HepG2 (cell line): ENCODE data around the gene TGFA. TPM values are rescaled to one million over a fixed set of nuclear protein-coding genes. Genes with fewer than 3 reads are reported as not detected.

Experiments used
- CCAR2 ChIP-seq: fragments of 200-400 bp; formaldehyde crosslinking; optimal IDR thresholded peaks from 2 replicates; pipeline ENCODE3; 2018; ENCODE audit warnings: low read depth, mild to moderate bottlenecking, low read length, moderate library complexity
- DBP ChIP-seq: sonication (generic); formaldehyde crosslinking; IDR thresholded peaks from 2 replicates; pipeline ENCODE4 v1.4.0; 2020; ENCODE audit warnings: missing genetic modification reagents; ENCODE audit errors: not compliant biosample characterization
- DMTF1 ChIP-seq: sonication (generic); formaldehyde crosslinking; IDR thresholded peaks from 2 replicates; pipeline ENCODE4 v1.4.0; 2020; ENCODE audit warnings: mild to moderate bottlenecking, missing genetic modification reagents
- KDM6A ChIP-seq: IDR thresholded peaks from 2 replicates; pipeline ENCODE4 v1.6.1; 2016; ENCODE audit warnings: low read depth
- MAFF ChIP-seq: IDR thresholded peaks from 2 replicates; pipeline ENCODE4 v1.6.1; 2011; ENCODE audit warnings: low read depth, low read length, improper control_type of control experiment
- MTERF4 ChIP-seq: sonication (generic); formaldehyde crosslinking; IDR thresholded peaks from 2 replicates; pipeline ENCODE4 v1.8.0; 2023; ENCODE audit warnings: mild to moderate bottlenecking, missing genetic modification reagents
- NR2F1 ChIP-seq, 2 experiments: fragments of 450-650 bp in 1 of 2; formaldehyde crosslinking in 1 of 2; IDR thresholded peaks; 2 replicates each; pipeline versions ENCODE4 v1.5.0 to v1.6.1; 2016 to 2020; ENCODE audit warnings: mild to moderate bottlenecking in 1 of 2, missing compliant biosample characterization in 1 of 2, missing genetic modification reagents in 1 of 2, moderate library complexity in 1 of 2
- PAX8 ChIP-seq: sonication (generic); formaldehyde crosslinking; IDR thresholded peaks from 2 replicates; pipeline ENCODE4 v1.8.0; 2022; ENCODE audit warnings: mild to moderate bottlenecking, missing genetic modification reagents, borderline replicate concordance
- RAD51 ChIP-seq: fragments of 450-650 bp; IDR thresholded peaks from 2 replicates; pipeline ENCODE4 v1.6.1; 2016; ENCODE audit warnings: borderline replicate concordance
- SP4 ChIP-seq: sonication (generic); formaldehyde crosslinking; IDR thresholded peaks from 2 replicates; pipeline ENCODE4 v1.8.1; 2023; ENCODE audit warnings: mild to moderate bottlenecking, missing genetic modification reagents
- TP53 ChIP-seq: sonication (generic); formaldehyde crosslinking; conservative IDR thresholded peaks from 2 replicates; pipeline ENCODE4 v1.4.0; 2020; ENCODE audit warnings: missing genetic modification reagents
- ZMAT5 ChIP-seq: sonication (generic); formaldehyde crosslinking; IDR thresholded peaks from 2 replicates; pipeline ENCODE4 v1.5.0; 2020; ENCODE audit warnings: mild to moderate bottlenecking, low read depth, missing genetic modification reagents, borderline replicate concordance
- ZNF142 ChIP-seq: sonication (generic); formaldehyde crosslinking; IDR thresholded peaks from 2 replicates; pipeline ENCODE4 v1.4.0; 2020; ENCODE audit warnings: missing genetic modification reagents
- ZNF264 ChIP-seq: sonication (generic); formaldehyde crosslinking; IDR thresholded peaks from 2 replicates; pipeline ENCODE4 v1.4.0; 2020; ENCODE audit warnings: missing genetic modification reagents
- ZNF589 ChIP-seq: sonication (generic); formaldehyde crosslinking; conservative IDR thresholded peaks from 2 replicates; pipeline ENCODE4 v1.8.0; 2022; ENCODE audit warnings: mild to moderate bottlenecking, moderate library complexity, missing genetic modification reagents
- polyA plus RNA-seq, 8 experiments: library from polyadenylated mRNA; depleted of rRNA in 3 of 8; stranded (reverse) in 7 of 8; unstranded in 1 of 8; fragments of >200 nt; fragmentation: Illumina TruSeq in 4 of 8; extraction: Trizol in 4 of 8; gene quantifications; 2 replicates each; pipeline versions ENCODE4 v1.2.1 to v1.2.3, GENCODE V29; 2011 to 2016; ENCODE audit warnings: low read depth in 4 of 8, missing spikeins in 1 of 8, mixed read lengths in 1 of 8; ENCODE audit not compliant: insufficient read depth in 1 of 8
- total RNA-seq, 5 experiments: library from RNA; depleted of rRNA; stranded (reverse); fragments of >200 nt; fragmentation: Illumina TruSeq; extraction: Trizol; gene quantifications; 2 replicates each; pipeline ENCODE4 v1.2.3, GENCODE V29; 2016; ENCODE audit warnings: low read depth in 1 of 5
- TF ChIP-seq, protein P1 (sequence below): sonication (generic); formaldehyde crosslinking; IDR thresholded peaks from 2 replicates; pipeline ENCODE4 v1.8.0; 2022; ENCODE audit warnings: mild to moderate bottlenecking, missing genetic modification reagents; ENCODE audit not compliant: insufficient replicate concordance

The TGFA gene
- total and polyA plus RNA-seq, 2 of the 13 experiments (the other 11 are each of a cell fraction or from before 2014, with no cell fraction given), result 7.8 to 15.3 TPM

DNA sequence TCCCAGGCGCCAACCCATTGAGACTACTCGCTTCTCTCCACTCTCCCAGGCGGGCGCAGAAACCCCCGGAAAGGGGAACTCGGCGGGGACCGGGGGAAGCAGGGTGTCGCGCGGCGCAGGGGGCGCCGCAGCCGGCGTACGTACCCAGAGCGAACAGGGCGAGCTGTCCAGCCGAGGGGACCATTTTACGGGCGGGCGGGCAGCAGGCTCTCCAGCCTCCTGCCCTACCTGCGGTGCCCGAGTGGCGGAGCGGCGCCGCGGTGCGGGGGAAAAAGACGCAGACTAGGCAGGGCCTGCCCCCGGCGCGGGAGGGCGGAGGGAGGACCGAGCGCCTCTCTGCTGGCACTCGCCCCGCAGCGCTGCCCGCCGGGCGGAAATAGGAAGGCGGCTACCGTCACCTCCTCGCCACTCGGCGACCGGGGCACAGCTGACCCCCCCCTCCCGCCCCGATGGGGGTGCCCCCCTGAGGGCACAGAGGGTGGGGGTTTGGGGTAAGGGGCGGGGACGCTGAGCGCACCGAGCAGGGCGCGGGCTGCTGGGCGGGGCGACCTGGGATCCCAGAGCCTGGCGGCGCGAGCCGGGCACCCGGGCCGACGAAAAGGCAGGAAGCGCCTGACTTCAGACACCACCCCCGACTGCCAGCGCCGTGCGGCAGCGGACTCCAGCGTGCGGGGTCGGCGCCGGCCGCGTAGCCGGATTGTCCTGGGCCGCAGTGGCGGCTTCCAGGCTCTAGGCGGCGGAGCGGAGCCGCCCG is at the start of gene TGFA (continued):
- TF ChIP-seq, protein P1, sequence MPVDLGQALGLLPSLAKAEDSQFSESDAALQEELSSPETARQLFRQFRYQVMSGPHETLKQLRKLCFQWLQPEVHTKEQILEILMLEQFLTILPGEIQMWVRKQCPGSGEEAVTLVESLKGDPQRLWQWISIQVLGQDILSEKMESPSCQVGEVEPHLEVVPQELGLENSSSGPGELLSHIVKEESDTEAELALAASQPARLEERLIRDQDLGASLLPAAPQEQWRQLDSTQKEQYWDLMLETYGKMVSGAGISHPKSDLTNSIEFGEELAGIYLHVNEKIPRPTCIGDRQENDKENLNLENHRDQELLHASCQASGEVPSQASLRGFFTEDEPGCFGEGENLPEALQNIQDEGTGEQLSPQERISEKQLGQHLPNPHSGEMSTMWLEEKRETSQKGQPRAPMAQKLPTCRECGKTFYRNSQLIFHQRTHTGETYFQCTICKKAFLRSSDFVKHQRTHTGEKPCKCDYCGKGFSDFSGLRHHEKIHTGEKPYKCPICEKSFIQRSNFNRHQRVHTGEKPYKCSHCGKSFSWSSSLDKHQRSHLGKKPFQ (CRISPR knock-in tag), result no peak
- peak; percentile 15 for TF ChIP-seq CCAR2
- TF ChIP-seq ZNF589 (CRISPR knock-in tag), result no peak; the same call in 1 of the 2 replicates
- TF ChIP-seq KDM6A (CRISPR knock-in tag), result no peak
- TF ChIP-seq NR2F1 (CRISPR knock-in tag; IDR thresholded peaks at IDR 0.05), result peak in 1 of 2 experiments; percentile 26; a peak in 1 of 4 replicates
- TF ChIP-seq ZMAT5 (CRISPR knock-in tag), result no peak
- TF ChIP-seq SP4 (CRISPR knock-in tag), result 0 out of 2 replicates have a peak, but pooled peaks have one; percentile 60
- TF ChIP-seq TP53 (CRISPR knock-in tag), result no peak
- no peak for TF ChIP-seq RAD51
- no peak for TF ChIP-seq DMTF1
- peak; percentile 65; the same call in 1 of the 2 replicates for TF ChIP-seq ZNF142 (CRISPR knock-in tag)
- TF ChIP-seq ZNF264, result no peak; the same call in 1 of the 2 replicates
- TF ChIP-seq DBP (CRISPR knock-in tag), result no peak
- no peak for TF ChIP-seq MTERF4 (CRISPR knock-in tag)
- TF ChIP-seq MAFF, result no peak
- no peak; the same call in none of the 2 replicates for TF ChIP-seq PAX8 (CRISPR knock-in tag)
